Right lobe of liver (tissue), 4 donors: ENCODE results near the gene ADARB1.

Source experiments
- POLR2A ChIP-seq: fragments of 450-650 bp; IDR thresholded peaks from one replicate; pipeline ENCODE4 v1.6.1; 2017; ENCODE audit warnings: antibody characterized with exemption, mild to moderate bottlenecking
- TF ChIP-seq, protein P1 (sequence below), 4 donors: fragments of 200-600 bp in 3 of 4; fragments of 450-650 bp in 1 of 4; IDR thresholded peaks; one replicate each; pipeline versions ENCODE4 v1.5.1 to v1.8.0; 2016 to 2022; ENCODE audit warnings: antibody characterized with exemption in 4 of 4, mild to moderate bottlenecking in 2 of 4
- donor health status: DM: no; HTN: no; CAD: no.
- donor health status: DM: no; HTN: no; CAD: no.
- donor health status: DM: no; HTN: yes; CAD: no.

DNA sequence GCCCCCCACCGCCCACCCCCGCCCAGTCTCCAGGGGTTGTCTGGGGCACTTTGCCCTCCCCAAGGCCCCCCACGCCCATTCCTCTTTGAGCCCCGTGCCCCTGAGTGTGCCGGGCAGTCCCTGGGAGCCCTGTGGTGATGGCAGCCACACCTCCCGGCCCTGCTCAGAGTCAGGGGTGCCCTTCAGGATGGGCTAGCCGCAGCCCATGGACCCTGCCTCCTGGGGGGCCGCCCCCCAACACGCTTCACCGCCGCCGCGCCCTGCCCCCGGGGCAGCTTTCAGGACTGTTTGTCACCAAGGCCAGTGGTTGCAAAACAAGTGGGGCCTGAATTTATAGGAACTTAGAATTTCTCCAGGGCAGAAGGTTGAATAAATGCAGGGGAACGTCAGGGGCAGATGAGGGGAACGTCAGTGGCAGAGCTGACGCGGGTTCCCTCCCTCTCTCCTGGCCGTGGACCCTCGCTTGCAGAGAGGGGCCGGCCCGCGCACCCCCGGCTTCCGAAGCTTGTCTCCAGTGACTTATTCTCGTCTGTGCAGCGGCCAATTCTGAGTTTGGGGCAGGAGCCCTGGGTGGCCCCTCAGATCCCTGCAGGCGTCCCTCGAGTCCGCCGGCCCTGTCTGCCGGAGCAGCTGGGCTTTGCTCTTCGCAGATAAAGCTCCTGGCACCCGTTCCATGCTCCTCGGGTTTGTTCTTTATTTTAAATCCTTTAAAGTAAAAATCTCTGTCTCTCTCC, 41.2 kb upstream of the ADARB1 start:
- TF ChIP-seq, protein P1, sequence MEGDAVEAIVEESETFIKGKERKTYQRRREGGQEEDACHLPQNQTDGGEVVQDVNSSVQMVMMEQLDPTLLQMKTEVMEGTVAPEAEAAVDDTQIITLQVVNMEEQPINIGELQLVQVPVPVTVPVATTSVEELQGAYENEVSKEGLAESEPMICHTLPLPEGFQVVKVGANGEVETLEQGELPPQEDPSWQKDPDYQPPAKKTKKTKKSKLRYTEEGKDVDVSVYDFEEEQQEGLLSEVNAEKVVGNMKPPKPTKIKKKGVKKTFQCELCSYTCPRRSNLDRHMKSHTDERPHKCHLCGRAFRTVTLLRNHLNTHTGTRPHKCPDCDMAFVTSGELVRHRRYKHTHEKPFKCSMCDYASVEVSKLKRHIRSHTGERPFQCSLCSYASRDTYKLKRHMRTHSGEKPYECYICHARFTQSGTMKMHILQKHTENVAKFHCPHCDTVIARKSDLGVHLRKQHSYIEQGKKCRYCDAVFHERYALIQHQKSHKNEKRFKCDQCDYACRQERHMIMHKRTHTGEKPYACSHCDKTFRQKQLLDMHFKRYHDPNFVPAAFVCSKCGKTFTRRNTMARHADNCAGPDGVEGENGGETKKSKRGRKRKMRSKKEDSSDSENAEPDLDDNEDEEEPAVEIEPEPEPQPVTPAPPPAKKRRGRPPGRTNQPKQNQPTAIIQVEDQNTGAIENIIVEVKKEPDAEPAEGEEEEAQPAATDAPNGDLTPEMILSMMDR (IDR thresholded peaks at IDR 0.05), result no peak
- TF ChIP-seq POLR2A, result no peak
